HG03378 (cell line): ENCODE data around the gene PRSS1.
"Not testable (repeated sequence)": the region's sequence is repeated elsewhere in the genome, so short reads cannot be mapped to it uniquely, and the experiment has no call there.

Experiments used
- ATAC-seq: cut with Tn5 transposase; IDR thresholded peaks from one replicate; pipeline ENCODE4 v1.9.1; 2021; ENCODE audit warnings: mild to moderate bottlenecking, moderate library complexity; ENCODE audit not compliant: unreplicated experiment

PRSS1 gene

GRCh38 chr7:142772673-142773072 is 23.4 kb downstream of the PRSS1 start:
- no peak for ATAC-seq

GRCh38 chr7:142773230-142773629 is 24.0 kb downstream of the PRSS1 start:
- ATAC-seq = no peak

- no peak for ATAC-seq
Observed at GRCh38 chr7:142773937-142774744, 24.9 kb downstream of the PRSS1 start.

GRCh38 chr7:142774826-142775225 is 25.6 kb downstream of the PRSS1 start:
- no peak for ATAC-seq

DNA sequence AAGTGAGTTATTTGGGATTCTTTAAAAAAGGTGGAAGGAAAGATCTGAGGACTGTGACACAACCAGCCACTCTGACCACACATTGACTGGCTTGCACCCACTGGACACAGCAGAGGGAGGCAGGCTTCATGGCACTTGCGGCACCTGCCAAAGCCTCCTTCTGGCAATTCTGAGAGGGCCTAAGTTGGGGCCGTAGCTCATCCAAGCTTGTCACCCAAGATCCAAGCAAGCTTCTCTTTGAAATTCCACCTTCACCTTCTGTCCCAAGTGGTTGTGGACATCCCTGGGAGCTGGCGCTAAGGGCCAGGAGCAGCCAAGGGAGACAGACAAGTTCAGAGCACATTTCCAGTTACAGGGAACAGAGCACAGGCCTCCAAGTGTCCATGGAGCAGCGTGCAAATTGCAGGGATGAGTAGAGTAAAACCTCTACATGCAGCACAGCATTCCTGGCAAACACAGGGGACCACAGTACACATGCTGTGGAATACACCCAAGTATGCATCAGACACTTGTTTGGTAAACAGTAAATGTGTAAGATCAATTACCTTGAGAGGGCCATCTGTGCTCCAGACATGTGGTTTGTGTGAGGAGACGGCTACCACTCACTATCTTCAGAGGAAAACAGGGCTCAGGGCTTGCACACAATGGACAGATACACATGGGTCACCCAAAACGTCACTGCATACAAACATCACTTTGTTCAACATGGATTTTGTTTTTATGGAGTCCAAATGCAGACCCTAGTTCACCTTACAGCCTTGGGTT is 26.3 kb downstream of the PRSS1 start:
- not testable (repeated sequence) for ATAC-seq

DNA sequence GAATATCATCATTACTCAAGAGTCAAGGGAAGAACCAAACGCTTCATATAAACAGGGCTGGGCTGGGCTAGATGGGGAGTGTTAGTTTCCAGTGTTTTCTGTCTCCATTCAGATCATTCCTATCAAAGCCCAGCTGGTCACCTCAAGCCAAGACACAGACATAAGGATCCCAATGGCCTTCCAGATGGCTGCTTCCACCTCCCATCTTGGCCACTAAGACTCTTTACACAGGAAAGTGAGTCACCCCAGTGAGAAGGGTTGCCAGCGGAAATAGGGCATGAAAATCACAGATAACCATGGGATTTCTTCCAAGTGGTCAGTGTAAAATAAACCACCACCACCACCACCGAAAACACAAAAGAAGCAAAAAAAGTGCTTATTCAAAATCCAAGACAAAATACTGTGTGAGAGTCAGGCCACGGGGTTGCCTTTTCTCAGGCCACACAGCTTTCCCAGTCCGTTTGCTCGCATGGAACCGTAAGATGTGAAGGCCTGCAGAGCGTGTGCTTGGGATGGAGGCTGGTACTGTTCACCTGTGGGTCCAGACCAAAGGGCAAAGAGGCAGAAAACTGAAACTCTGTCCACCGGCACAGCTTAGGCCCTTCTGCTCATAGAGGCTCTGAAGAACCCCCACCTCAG is 27.1 kb downstream of the PRSS1 start:
- ATAC-seq = no peak

DNA sequence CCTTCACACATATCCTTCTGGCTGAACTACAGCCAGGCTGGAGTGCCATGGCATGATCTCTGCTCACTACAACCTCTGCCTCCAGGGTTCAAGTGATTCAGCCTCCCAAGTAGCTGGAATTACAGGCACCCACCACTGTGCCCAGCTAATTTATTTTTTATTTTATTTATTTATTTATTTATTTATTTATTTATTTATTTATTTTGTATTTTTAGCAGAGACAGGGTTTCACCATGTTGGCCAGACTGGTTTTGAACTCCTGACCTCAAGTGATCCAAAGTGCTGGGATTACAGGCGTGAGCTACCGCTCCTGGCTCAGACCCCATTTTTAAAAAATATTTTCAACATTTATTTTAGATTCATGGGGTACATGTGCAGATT is 27.6 kb downstream of the PRSS1 start:
- ATAC-seq = not testable (repeated sequence)

- no peak for ATAC-seq
Observed at GRCh38 chr7:142777318-142777717, 28.0 kb downstream of the PRSS1 start.

DNA sequence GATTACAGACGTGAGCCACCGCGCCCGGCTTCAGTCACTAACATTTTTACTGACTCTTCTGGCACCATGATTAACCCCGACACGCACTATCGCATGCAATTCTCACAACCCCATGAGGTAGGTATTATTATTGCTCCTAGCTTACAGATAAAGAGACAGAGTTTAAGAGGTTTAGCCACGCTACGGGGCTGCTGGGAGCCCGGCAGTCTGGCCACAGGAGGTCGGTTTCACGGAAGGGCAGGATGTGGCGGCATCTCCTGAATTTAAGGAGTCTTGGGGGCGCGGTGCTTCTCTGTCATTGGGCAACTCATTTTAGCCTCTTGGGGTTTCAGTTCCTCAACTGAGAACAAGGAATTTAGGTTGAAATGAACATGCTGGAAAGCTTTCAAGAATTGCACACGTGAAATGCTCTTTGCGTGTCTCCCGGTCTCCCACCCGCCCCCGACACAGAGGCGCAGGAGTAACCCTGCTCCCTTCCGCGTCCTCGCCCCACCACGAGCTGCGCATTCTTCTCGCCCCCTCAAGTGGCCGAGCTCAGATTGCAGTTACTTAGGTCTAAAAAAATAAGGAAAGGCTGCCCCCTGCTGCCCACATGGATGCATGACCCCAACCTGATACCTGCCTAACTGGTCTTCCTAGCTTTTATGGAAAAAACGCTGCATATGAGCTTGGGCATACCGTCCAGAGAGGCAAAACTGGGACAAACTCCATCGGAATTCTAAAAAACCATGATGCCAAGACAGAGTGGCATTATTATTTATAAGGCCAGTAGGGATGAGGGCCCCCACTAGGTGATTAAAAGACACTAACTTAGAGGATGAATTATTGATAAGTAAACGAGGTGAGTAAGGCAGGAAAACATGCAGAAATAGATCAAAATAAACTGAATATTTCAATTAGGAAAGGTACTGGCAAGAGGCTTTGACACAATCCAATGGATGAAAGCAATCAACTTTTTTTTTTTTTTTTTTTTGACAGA is 33.9 kb downstream of the PRSS1 start:
- peak; percentile 92 for ATAC-seq

GRCh38 chr7:142784096-142784495 is 34.8 kb downstream of the PRSS1 start:
- no peak for ATAC-seq

- no peak for ATAC-seq
Observed at GRCh38 chr7:142784716-142785115, 35.4 kb downstream of the PRSS1 start.

DNA sequence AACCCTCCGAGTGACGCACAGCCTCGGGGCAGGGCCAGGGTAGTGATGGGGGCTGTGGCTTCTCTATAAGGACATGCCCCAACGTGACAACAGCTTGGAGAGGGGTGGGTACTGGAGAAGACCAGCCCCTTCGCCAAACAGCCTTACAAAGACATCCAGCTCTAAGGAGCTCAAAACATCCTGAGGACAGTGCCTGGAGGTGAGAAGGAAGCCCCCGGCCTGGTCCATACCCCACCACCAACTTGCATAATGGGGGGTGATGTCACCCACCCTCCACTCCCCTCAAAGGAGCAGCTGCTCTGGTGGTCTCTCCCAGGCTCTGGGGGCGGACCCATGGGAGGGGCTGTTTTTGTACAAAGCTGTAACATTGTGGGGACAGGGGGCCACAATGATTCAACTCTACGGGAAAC is 36.6 kb downstream of the PRSS1 start:
- ATAC-seq = no peak

GRCh38 chr7:142787034-142787768 is 37.9 kb downstream of the PRSS1 start:
- no peak for ATAC-seq

GRCh38 chr7:142787783-142788182 is 38.5 kb downstream of the PRSS1 start:
- ATAC-seq = no peak

GRCh38 chr7:142788303-142789289 is 39.3 kb downstream of the PRSS1 start:
- no peak for ATAC-seq

GRCh38 chr7:142789441-142789840 is 40.2 kb downstream of the PRSS1 start:
- no peak for ATAC-seq

DNA sequence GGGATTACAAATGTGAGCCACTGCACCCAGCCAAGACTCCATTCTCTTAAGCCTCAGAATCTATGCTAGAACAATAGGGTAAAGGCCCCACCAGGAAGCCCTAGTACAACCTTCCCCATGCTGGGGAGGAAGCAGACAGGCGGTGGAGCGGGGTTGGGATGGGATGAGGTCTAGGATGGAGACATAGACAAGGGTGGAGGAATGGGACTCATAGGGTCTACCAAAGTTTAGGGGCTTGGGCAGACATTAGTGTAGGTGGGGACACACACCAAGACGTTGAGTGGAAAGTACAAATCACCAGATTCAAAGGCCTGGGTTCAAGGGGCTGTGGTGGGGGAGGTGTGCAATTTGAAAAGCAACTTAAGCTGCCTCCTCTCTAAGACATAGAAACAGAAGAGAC is 40.8 kb downstream of the PRSS1 start:
- no peak for ATAC-seq

- ATAC-seq = no peak
Observed at GRCh38 chr7:142790555-142790954, 41.3 kb downstream of the PRSS1 start.

DNA sequence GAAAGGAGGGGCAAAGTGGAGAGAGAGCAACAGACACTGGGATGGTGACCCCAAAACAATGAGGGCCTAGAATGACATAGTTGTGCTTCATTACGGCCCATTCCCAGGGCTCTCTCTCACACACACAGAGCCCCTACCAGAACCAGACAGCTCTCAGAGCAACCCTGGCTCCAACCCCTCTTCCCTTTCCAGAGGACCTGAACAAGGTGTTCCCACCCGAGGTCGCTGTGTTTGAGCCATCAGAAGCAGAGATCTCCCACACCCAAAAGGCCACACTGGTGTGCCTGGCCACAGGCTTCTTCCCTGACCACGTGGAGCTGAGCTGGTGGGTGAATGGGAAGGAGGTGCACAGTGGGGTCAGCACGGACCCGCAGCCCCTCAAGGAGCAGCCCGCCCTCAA is 42.2 kb downstream of the PRSS1 start:
- ATAC-seq = no peak
